ENCODE data around the gene PTH.
A peak's percentile ranks its signal among the peaks of the same experiment; 100 is the strongest.

Gene PTH

GRCh38 chr11:13449522-13449921, 46.3 kb downstream of the PTH start:
- DNase-seq (ENCODE audit: low spot score): no peak

- DNase-seq (ENCODE audit: low spot score): peak; percentile 7
These were observed 46.9 kb downstream of the PTH start for GRCh38 chr11:13448876-13449275.

GRCh38 chr11:13446444-13446843, 49.4 kb downstream of the PTH start:
- no peak for DNase-seq (ENCODE audit: low spot score)

GRCh38 chr11:13445588-13445987, 50.2 kb downstream of the PTH start:
- no peak for DNase-seq (ENCODE audit: low spot score)

Measured in Ammon's horn (tissue), 1 donor.